Measurements from ENCODE around the gene SYMPK.

The SYMPK gene

GRCh38 chr19:45824531-45825262 is 38.2 kb downstream of the SYMPK start:
- no peak for DNase-seq

- DNase-seq: no peak
These were observed 38.9 kb downstream of the SYMPK start for GRCh38 chr19:45824041-45824471.

- no peak for DNase-seq
These were observed 39.8 kb downstream of the SYMPK start for GRCh38 chr19:45823182-45823581.

GRCh38 chr19:45822716-45823115 is 40.2 kb downstream of the SYMPK start:
- no peak for DNase-seq

GRCh38 chr19:45821570-45821969 is 41.4 kb downstream of the SYMPK start:
- no peak for DNase-seq

- DNase-seq: no peak
These were observed 41.8 kb downstream of the SYMPK start for GRCh38 chr19:45821103-45821521.

DNA sequence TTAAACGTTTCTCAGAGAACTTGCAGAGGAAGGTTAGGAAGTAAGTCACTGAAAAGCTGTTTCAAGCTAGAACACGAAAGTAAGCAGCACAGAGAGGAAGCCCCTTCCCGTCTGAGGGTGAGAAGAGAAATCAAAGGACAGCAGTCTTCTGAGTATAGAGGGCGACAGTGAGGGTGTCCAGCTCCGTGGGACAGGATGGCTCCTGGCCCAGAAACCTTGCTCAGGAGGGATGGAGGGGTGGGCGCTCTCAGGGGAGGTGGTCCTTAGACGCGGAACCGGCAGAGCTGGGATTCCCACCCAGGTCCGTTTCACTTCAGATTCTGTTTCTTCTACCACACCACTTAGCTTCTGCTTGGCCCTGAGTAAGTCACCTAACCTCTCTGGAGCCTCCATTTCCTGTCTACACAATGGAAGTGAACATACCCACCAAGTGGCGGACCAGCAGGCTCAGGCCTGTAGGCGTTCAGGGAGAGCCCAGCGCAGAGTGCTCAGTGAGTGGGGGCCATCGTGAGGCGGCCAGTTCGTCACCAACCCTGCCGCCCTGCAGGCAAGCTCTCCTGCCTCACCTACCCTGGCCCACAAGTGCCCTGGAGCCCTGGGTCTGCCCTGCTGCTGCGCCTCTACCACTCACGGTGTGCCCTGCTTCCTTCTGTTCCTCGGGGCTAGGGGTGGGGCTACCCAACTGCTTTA is 42.4 kb downstream of the SYMPK start:
- DNase-seq: no peak

DNA sequence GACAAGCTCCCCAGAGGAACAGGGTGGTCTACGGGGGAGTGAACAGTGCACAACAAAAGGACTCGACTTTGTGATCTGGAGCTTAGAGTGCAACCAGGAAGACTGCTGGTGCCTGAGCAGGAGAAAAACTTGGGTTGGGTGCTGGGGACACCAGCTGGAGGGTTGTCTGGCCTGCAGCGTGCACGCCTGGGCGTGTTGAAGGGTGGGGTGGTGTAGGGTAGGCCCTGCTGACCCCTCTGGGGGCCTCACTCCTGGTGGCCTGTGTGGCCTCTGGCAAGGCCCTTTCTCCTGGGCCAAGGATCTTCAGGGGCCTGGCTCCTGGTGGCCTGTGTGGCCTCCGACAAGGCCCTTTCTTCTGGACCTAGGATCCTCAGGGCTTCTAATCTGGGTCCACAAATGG is 43.2 kb downstream of the SYMPK start:
- no peak for DNase-seq

DNA sequence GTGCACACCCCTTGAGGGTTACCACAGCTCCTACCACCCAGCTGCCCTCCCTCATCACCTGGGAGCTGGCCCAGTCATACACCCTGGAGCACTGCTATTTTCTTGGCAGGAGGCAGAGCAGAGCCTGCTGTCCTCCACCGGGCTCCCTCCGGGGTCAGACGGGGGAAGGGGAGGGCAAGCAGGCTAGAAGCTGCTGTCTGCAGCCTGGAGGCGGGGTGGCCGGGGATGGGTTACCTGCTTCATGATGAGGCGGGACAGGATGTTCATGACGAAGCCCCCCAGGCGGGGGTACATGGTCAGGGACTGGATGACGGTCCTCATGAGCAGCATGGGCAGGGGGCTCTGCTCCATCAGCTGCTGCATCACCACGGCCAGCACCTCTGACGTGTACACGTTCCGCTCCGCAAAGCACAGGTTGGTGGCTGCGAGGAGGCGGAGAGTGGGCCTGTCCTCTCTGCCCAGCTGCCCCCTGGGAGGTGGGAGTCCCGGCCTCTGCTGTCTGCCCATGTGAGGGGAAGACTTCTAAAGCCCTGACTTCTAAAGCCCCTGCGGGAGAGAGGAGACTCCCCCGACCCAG is 45.1 kb downstream of the SYMPK start:
- DNase-seq: no peak

- DNase-seq: peak; percentile 89
These were observed 45.8 kb downstream of the SYMPK start for GRCh38 chr19:45817010-45817724.

DNA sequence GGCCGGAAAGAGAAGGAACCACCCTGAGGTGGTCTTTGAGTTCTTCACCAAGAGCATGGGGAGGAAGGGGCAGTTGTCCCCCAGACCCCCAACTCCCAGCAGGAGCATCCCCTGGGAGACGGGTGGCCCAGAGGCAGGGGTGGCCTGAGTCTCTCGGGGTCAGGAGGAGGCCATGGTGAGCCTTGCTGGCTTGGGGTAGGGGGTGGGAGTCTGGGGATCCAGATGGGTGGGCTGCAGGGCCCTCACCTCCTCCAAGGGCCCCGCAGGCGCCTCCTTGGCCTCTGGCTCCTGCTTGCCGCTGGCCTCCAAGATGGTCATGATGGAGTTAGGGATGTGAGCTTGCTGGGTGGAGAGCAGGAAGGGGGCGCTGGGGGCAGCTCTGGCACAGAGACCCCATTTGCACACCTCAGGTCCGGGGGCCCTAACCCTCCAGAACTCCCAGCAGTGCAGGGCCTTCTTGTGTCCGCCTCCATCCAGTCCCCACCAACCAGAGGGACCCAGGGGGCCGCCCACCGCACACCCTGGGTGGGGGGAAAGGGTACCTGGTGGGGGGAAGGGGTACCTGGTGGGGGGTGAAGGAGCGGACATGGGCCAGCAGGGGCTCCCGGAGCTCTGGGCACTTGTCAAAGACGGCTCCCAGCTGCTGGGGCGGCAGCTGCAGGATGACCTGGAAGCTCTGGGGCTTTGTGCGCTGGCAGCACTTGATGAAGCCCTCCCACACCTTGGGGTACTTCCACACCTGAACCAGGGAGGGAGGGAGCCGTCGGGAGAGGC is 46.5 kb downstream of the SYMPK start:
- no peak for DNase-seq

- no peak for DNase-seq
These were observed 47.3 kb downstream of the SYMPK start for GRCh38 chr19:45815481-45816216.

DNA sequence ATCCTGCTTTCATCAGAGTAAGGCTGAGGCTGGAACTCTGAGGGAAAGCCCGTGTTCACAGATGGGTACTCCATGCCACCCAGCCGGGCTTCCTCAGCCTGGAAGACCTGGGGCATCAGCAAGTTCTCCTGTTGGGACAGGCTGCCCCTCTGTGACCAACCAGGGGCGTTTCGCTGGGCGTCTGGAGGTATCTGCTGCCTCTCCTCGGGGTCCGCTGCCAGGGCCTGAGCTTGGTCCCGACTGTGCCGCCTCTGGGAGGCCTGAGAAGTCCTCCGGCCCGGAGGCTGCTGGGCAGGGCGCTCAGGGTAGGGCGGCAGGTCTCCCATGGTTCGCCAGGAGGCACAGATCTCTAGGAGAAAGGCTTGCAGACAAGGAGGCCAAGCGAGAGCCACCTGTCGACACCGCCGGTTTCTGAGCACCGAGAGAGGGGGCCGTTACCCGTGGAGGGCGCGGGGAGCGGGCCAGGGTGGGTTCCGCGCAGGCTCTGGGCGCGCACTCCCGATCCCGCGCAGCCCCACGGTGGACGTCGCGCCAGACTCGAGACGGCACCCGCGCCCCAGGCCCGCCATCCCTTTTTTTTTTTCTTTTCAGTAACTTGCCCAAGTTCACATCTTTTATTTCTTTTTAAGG is 48.0 kb downstream of the SYMPK start, which contains the start of gene RSPH6A:
RSPH6A (minus strand) TSS at position 458 of the 630 bp plus-strand sequence; CDS start at position 326, 132 bp downstream.
- DNase-seq: no peak

GRCh38 chr19:45814166-45814780 is 48.7 kb downstream of the SYMPK start:
- no peak for DNase-seq

GRCh38 chr19:45812297-45812696 is 50.6 kb downstream of the SYMPK start:
- DNase-seq: no peak

- DNase-seq: no peak
These were observed 53.2 kb downstream of the SYMPK start for GRCh38 chr19:45809643-45810159.

GRCh38 chr19:45805719-45806118 is 57.2 kb downstream of the SYMPK start:
- DNase-seq: no peak

- no peak for DNase-seq
These were observed 58.1 kb downstream of the SYMPK start for GRCh38 chr19:45804959-45805230.

DNA sequence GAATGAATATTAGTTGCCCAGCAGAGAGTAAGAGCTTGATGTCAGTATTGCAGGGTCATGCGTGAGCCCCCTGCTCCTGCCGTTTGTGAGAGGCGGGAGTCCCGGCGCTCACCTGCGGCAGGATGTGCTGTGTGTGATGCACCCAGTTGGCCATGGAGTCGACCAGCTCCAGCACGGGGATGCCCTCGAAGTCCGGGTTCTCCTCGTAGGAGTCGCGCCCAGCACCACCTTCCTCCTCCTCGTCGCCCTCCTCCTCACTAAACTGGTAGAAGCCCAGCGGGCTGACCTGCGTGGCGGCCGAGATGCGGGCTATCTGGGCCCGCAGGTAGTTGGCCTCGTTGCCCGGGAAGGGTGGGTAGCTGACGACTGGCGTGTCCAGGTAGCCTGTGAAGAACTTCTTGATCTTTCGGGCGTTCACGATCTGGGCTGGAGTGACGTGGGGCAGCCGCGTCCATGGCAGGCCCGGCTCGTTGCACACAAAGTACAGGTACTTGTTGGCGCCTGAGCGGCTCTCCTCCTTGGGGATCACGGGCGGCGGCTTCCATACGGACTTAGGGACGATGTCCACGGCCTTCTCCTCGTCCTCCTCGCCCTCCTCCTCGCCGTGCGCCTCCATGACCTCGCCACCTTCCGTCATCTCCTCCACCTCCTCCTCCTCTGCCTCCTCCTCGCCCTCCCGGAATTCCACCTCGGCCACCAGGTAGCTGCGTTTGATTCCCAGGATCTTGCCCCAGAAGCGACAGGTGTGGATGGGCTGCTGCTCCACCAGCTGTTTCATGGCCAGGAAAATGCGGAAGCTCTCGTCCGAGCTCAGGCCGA is 58.6 kb downstream of the SYMPK start:
- DNase-seq: no peak

GRCh38 chr19:45801603-45802175 is 61.3 kb downstream of the SYMPK start:
- DNase-seq: no peak
